ENCODE data around the gene CAMTA1.
"Not testable (repeated sequence)": the region's sequence is repeated elsewhere in the genome, so short reads cannot be mapped to it uniquely, and the experiment has no call there.

Gene CAMTA1

GRCh38 chr1:7707527-7707926, 922.3 kb downstream of the CAMTA1 start:
- DNase-seq (ENCODE audit: low read depth) = no peak
- TF ChIP-seq CTCF (IDR thresholded peaks at IDR 0.05; ENCODE audit: control insufficient read depth, insufficient read depth, low read depth, low read length, missing control alignments) = no peak
- no peak overlapping the region for H3K4me3 ChIP-seq (ENCODE audit: control insufficient read depth, low read depth, low read length)

GRCh38 chr1:7708065-7708464, 922.8 kb downstream of the CAMTA1 start:
- H3K4me3 ChIP-seq (ENCODE audit: control insufficient read depth, low read depth, low read length); DNase-seq (ENCODE audit: low read depth): not testable (repeated sequence)

DNA sequence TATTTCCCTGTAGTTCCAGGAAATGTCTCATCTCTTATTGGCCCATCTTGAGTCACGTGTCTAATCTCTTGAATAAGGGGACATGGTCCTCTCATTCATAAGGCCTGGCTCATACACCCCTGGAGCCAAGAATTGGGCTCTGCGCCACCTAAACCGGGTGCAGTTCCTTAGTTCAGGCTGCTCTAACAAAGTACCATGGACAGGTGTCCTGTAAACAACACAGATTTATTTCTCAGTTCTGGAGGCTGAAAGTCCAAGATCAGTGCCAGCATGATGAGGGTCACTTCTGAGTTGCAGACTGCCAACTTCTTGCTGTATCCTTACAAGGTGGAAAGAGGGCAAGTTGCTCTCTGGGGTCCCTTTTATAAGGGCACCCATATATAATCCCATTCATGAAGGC, 925.6 kb downstream of the CAMTA1 start:
- TF ChIP-seq CTCF (IDR thresholded peaks at IDR 0.05; ENCODE audit: control insufficient read depth, insufficient read depth, low read depth, low read length, missing control alignments) = no peak
- DNase-seq (ENCODE audit: low read depth) = no peak
- no peak overlapping the region for H3K4me3 ChIP-seq (ENCODE audit: control insufficient read depth, low read depth, low read length)

GRCh38 chr1:7712731-7713323, 927.6 kb downstream of the CAMTA1 start:
- no peak for DNase-seq (ENCODE audit: low read depth)
- TF ChIP-seq CTCF (IDR thresholded peaks at IDR 0.05; ENCODE audit: control insufficient read depth, insufficient read depth, low read depth, low read length, missing control alignments) = no peak
- H3K4me3 ChIP-seq (ENCODE audit: control insufficient read depth, low read depth, low read length) = no peak overlapping the region

- no peak for DNase-seq (ENCODE audit: low read depth)
- TF ChIP-seq CTCF (IDR thresholded peaks at IDR 0.05; ENCODE audit: control insufficient read depth, insufficient read depth, low read depth, low read length, missing control alignments) = no peak
Observed at GRCh38 chr1:7716506-7716905, 931.3 kb downstream of the CAMTA1 start.

DNA sequence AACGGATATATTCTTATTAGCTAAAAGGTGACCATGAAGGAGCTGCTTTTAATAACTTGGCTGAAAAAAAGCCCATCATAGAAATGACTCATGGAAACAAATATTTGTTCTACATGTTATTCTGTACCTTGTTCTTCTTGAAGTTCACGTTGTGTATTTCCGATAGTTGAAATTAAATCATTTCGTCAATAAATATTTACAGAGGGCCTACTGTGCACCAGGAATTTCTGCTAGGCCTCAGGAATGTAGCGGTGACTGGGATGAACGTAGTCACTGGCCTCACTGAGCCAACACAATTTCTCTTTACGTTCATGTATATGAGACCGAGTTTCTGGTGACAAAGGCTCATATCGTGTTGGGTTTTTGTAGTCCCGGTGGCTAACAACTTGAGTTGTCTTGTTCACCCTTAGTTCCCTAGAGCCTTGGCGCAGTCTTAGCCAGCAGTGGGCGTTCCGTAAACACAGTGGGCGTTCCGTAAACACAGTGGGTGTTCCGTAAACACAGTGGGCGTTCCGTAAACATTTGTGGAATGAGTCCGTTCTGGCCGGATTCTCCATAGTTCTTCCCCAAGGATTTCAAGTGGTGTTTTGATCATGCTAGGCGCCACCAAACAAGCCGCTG, 932.6 kb downstream of the CAMTA1 start:
- no peak overlapping the region for H3K4me3 ChIP-seq (ENCODE audit: control insufficient read depth, low read depth, low read length)
- no peak for DNase-seq (ENCODE audit: low read depth)
- no peak for TF ChIP-seq CTCF (IDR thresholded peaks at IDR 0.05; ENCODE audit: control insufficient read depth, insufficient read depth, low read depth, low read length, missing control alignments)

More at GRCh38 chr1:7716506-7716905, 931.3 kb downstream of the CAMTA1 start:
- H3K4me3 ChIP-seq (ENCODE audit: control insufficient read depth, low read depth, low read length) = no peak overlapping the region

DNA sequence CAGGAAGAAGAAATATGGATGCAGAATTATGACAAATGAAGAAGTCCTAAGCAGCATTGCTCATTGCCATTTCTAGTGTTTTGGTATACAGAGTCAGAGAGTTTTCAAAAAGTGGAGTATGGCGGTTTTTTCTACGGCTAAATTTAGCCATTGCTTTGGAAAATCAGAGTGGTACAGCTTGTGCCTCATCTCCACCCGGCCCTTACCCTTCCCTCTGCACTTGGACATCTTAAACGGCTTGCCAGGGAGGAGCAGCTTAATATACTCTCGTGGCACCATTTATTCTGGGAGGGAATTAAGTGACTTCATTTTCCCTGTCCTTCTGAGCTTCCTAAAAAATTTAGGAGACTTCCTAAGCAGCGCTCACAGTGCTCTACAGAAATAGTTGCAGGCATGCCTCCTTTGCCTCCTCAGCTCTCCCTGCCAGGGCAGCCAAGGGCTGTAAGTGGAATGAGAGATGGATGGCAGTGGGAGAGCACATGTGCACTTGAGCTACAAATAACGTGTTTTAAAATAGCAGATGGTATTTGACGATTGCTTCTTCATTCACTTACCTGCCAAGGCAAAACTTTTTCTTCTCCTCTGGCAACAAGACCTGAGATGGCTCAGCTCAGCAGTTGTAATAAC, 934.3 kb downstream of the CAMTA1 start:
- H3K4me3 ChIP-seq (ENCODE audit: control insufficient read depth, low read depth, low read length) = no peak overlapping the region
- TF ChIP-seq CTCF (IDR thresholded peaks at IDR 0.05; ENCODE audit: control insufficient read depth, insufficient read depth, low read depth, low read length, missing control alignments) = no peak
- no peak for DNase-seq (ENCODE audit: low read depth)

Data from AG09309 (cell line).